K562 (cell line): ENCODE measurements around the gene PHTF1. TPM values are rescaled to one million over a fixed set of nuclear protein-coding genes. Genes with fewer than 3 reads are reported as not detected.

Experiments used
- ADNP ChIP-seq: fragments of 200-800 bp; sonication (Bioruptor generic); IDR thresholded peaks from 2 replicates; pipeline ENCODE4 v1.6.1; 2016; ENCODE audit warnings: missing genetic modification characterization, missing compliant biosample characterization
- AFF1 ChIP-seq, 2 experiments: fragments of 450-650 bp; IDR thresholded peaks; 2 replicates each; pipeline ENCODE4 v1.6.1; 2018; ENCODE audit warnings: mild to moderate bottlenecking in 2 of 2, low read depth in 1 of 2; ENCODE audit not compliant: partially characterized antibody in 2 of 2
- E2F8 ChIP-seq: fragments of 450-650 bp; IDR thresholded peaks from 2 replicates; pipeline ENCODE4 v1.7.1; 2018; ENCODE audit warnings: mild to moderate bottlenecking, low read depth; ENCODE audit not compliant: partially characterized antibody
- GTF2E2 ChIP-seq: fragments of 200-800 bp; sonication (Bioruptor generic); IDR thresholded peaks from 2 replicates; pipeline ENCODE4 v1.6.1; 2016; ENCODE audit warnings: missing genetic modification characterization, missing compliant biosample characterization
- JUND ChIP-seq, 2 experiments: IDR thresholded peaks; 2 replicates in 1 of 2; 3 replicates in 1 of 2; pipeline ENCODE4 v1.6.1; 2011; ENCODE audit warnings: borderline replicate concordance in 2 of 2, low read depth in 2 of 2, low read length in 2 of 2, improper control_type of control experiment in 1 of 2, missing biosample characterization in 1 of 2, missing genetic modification characterization in 1 of 2, missing genetic modification reagents in 1 of 2
- KLF10 ChIP-seq: fragments of 250-450 bp; sonication (Bioruptor Pico); IDR thresholded peaks from 2 replicates; pipeline ENCODE4 v1.6.1; 2021; ENCODE audit warnings: matching md5 sums
- MBD2 ChIP-seq: sonication (generic); IDR thresholded peaks from 2 replicates; pipeline ENCODE4 v1.6.1; 2016; ENCODE audit warnings: low read depth, borderline replicate concordance
- POLR2A ChIP-seq: fragments of 450-650 bp; conservative IDR thresholded peaks from 2 replicates; pipeline ENCODE4 v1.6.1; 2016
- RBBP5 ChIP-seq: fragments of 200-600 bp; sonication (generic); IDR thresholded peaks from 2 replicates; pipeline ENCODE4 v1.6.1; 2012; ENCODE audit warnings: borderline replicate concordance, mild to moderate bottlenecking, low read length, control low read depth, inconsistent platforms; ENCODE audit not compliant: insufficient read depth, poor library complexity, severe bottlenecking
- RBFOX2 ChIP-seq: fragments of 200-400 bp; formaldehyde crosslinking; IDR thresholded peaks from 2 replicates; pipeline ENCODE4 v1.6.1; 2017; ENCODE audit warnings: low read depth, mild to moderate bottlenecking, low read length, moderate library complexity
- RFX7 ChIP-seq: fragments of 250-450 bp; sonication (Bioruptor Pico); IDR thresholded peaks from 2 replicates; pipeline ENCODE4 v1.5.1; 2021; ENCODE audit warnings: mild to moderate bottlenecking
- SNIP1 ChIP-seq: fragments of 450-650 bp; IDR thresholded peaks from 2 replicates; pipeline ENCODE4 v1.7.1; 2017; ENCODE audit warnings: low read depth, mild to moderate bottlenecking
- STAG1 ChIP-seq: sonication (generic); formaldehyde crosslinking; IDR thresholded peaks from 2 replicates; pipeline ENCODE4 v1.5.0; 2020; ENCODE audit warnings: missing genetic modification reagents, borderline replicate concordance
- ZNF24 ChIP-seq: fragments of 450-650 bp; IDR thresholded peaks from 2 replicates; pipeline ENCODE4 v1.6.1; 2016
- ZNF311 ChIP-seq: fragments of 250-450 bp; sonication (Bioruptor Pico); IDR thresholded peaks from 2 replicates; pipeline ENCODE4 v1.4.0; 2020; ENCODE audit warnings: mild to moderate bottlenecking, moderate library complexity
- ZNF395 ChIP-seq: fragments of 200-800 bp; sonication (Bioruptor generic); IDR thresholded peaks from 2 replicates; pipeline ENCODE4 v1.6.1; 2017; ENCODE audit warnings: missing genetic modification characterization, missing compliant biosample characterization
- polyA plus RNA-seq, 8 experiments: library from polyadenylated mRNA; depleted of rRNA in 4 of 8; stranded (reverse) in 5 of 8; unstranded in 3 of 8; fragments of >200 nt; fragmentation: Nextera tagmentation in 2 of 8; fragmentation: Illumina TruSeq in 1 of 8; extraction: Ambion mirVana in 2 of 8; extraction: Trizol in 1 of 8; gene quantifications; 2 replicates each; pipeline versions ENCODE4 v1.2.1 to v1.2.3, GENCODE V29; 2011 to 2014; ENCODE audit warnings: inconsistent platforms in 1 of 8, missing spikeins in 1 of 8
- total RNA-seq, 7 experiments: library from RNA; depleted of rRNA in 6 of 7; stranded (reverse); fragments of >200 nt in 6 of 7; fragmentation: Illumina TruSeq in 2 of 7; extraction: Trizol in 2 of 7; gene quantifications; 2 replicates each; pipeline versions ENCODE4 v1.2.1 to v1.2.3, GENCODE V29; 2011 to 2021; ENCODE audit warnings: low replicate concordance in 1 of 7

Gene PHTF1
- total and polyA plus RNA-seq, 9 of the 15 experiments (the other 6 are each of a cell fraction or from before 2014, with no cell fraction given): 8.4 to 36.2 (median 23.0) TPM

GRCh38 chr1:113759333-113760101 lies at the start of gene PHTF1 (continued):
- TF ChIP-seq E2F8 (peak; percentile 65), ZNF311 (CRISPR knock-in tag) (no peak), KLF10 (CRISPR knock-in tag) (no peak), RBFOX2 (peak; percentile 100), AFF1 (IDR thresholded peaks at IDR 0.05; ENCODE audit: low read depth in 1 of 2, partially characterized antibody in 2 of 2) (peak in 1 of 2 experiments; percentile 70), STAG1 (0 out of 2 replicates have a peak, but pooled peaks have one; percentile 12), ZNF24 (no peak), JUND (IDR thresholded peaks at IDR 0.05; ENCODE audit: borderline replicate concordance, low read depth, low read length) (peak; percentile 82), JUND (tag; IDR thresholded peaks at IDR 0.05; ENCODE audit: borderline replicate concordance, low read depth, low read length) (peak; percentile 37; the same call in 1 of the 3 replicates), ZNF395 (CRISPR knock-in tag) (peak; percentile 11), RBBP5 (peak; percentile 58), POLR2A (peak; percentile 97), MBD2 (peak; percentile 62; the same call in 1 of the 2 replicates), RFX7 (no peak), SNIP1 (no peak), GTF2E2 (tag) (peak; percentile 80), ADNP (tag) (no peak)
